HG03025 (cell line): ENCODE data around the gene RBM34.
"Not testable (repeated sequence)": the region's sequence is repeated elsewhere in the genome, so short reads cannot be mapped to it uniquely, and the experiment has no call there.

Source experiments
- ATAC-seq: cut with Tn5 transposase; IDR thresholded peaks from one replicate; pipeline ENCODE4 v1.9.1; 2021; ENCODE audit warnings: mild to moderate bottlenecking, moderate library complexity; ENCODE audit not compliant: unreplicated experiment, low FRiP score

The RBM34 gene

GRCh38 chr1:235093696-235094592, 67.1 kb downstream of the RBM34 start:
- no peak for ATAC-seq

- ATAC-seq = no peak
Measured at GRCh38 chr1:235093013-235093695, 67.9 kb downstream of the RBM34 start.

- ATAC-seq = not testable (repeated sequence)
Measured at GRCh38 chr1:235092415-235092814, 68.6 kb downstream of the RBM34 start.

- ATAC-seq = not testable (repeated sequence)
Measured at GRCh38 chr1:235092045-235092406, 69.0 kb downstream of the RBM34 start.

GRCh38 chr1:235091319-235092044, 69.6 kb downstream of the RBM34 start:
- ATAC-seq = not testable (repeated sequence)

- no peak for ATAC-seq
Measured at GRCh38 chr1:235090406-235091069, 70.5 kb downstream of the RBM34 start.

GRCh38 chr1:235088907-235089306, 72.1 kb downstream of the RBM34 start:
- ATAC-seq = no peak

- no peak for ATAC-seq
Measured at GRCh38 chr1:235088430-235088829, 72.6 kb downstream of the RBM34 start.

- no peak for ATAC-seq
Measured at GRCh38 chr1:235087906-235088305, 73.1 kb downstream of the RBM34 start.

- not testable (repeated sequence) for ATAC-seq
Measured at GRCh38 chr1:235085411-235086117, 75.5 kb downstream of the RBM34 start.
